GM20000 (cell line): ENCODE measurements around the gene NME4.

Experiments
- DNase-seq: peaks from one replicate; pipeline ENCODE4 v3.0.0; 2012; ENCODE audit warnings: low spot score
- TF ChIP-seq, protein P1 (sequence below): IDR thresholded peaks from 2 replicates; pipeline ENCODE4 v1.5.1; 2012; ENCODE audit warnings: mild to moderate bottlenecking, control low read depth; ENCODE audit errors: extremely low read depth, missing control alignments

The NME4 gene

DNA sequence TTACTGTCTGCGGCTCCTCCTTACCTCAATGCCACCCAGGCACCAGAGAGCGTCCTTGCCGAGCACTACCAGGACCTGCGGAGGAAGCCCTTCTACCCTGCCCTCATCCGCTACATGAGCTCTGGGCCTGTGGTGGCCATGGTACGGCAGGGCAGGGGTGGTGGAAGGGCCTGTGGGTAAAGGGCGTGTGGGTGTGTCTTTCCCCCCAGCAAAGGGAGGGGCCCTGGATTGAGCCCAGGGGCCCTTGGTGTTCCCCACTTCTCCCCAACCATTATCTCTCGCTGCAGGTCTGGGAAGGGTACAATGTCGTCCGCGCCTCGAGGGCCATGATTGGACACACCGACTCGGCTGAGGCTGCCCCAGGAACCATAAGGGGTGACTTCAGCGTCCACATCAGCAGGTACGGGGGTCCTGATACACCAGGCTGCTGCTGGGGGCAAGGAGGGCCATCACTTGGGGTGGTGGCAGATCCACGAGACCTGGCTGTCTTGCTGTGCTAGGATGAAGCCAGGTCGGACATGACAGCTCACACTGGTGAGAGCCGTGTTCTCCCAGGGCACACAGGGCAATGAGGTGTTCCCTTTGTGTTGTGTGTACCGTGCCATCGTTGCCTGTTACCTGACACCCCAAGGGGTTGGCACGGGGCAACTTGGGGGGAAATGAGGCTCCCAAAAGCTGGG is 2.5 kb downstream of the NME4 start:
- DNase-seq, result no peak
- TF ChIP-seq, protein P1, sequence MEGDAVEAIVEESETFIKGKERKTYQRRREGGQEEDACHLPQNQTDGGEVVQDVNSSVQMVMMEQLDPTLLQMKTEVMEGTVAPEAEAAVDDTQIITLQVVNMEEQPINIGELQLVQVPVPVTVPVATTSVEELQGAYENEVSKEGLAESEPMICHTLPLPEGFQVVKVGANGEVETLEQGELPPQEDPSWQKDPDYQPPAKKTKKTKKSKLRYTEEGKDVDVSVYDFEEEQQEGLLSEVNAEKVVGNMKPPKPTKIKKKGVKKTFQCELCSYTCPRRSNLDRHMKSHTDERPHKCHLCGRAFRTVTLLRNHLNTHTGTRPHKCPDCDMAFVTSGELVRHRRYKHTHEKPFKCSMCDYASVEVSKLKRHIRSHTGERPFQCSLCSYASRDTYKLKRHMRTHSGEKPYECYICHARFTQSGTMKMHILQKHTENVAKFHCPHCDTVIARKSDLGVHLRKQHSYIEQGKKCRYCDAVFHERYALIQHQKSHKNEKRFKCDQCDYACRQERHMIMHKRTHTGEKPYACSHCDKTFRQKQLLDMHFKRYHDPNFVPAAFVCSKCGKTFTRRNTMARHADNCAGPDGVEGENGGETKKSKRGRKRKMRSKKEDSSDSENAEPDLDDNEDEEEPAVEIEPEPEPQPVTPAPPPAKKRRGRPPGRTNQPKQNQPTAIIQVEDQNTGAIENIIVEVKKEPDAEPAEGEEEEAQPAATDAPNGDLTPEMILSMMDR, result no peak

DNA sequence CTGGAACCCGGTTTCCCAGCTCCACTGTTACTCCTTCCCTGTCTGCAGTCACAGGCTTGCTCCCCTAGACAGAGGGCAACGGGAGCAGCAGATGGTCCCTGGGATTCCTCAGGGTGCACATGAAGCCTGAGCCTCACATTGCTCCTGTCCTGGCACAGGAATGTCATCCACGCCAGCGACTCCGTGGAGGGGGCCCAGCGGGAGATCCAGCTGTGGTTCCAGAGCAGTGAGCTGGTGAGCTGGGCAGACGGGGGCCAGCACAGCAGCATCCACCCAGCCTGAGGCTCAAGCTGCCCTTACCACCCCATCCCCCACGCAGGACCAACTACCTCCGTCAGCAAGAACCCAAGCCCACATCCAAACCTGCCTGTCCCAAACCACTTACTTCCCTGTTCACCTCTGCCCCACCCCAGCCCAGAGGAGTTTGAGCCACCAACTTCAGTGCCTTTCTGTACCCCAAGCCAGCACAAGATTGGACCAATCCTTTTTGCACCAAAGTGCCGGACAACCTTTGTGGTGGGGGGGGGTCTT is 3.1 kb downstream of the NME4 start:
- DNase-seq, result no peak
- TF ChIP-seq, protein P1, result no peak

DNA sequence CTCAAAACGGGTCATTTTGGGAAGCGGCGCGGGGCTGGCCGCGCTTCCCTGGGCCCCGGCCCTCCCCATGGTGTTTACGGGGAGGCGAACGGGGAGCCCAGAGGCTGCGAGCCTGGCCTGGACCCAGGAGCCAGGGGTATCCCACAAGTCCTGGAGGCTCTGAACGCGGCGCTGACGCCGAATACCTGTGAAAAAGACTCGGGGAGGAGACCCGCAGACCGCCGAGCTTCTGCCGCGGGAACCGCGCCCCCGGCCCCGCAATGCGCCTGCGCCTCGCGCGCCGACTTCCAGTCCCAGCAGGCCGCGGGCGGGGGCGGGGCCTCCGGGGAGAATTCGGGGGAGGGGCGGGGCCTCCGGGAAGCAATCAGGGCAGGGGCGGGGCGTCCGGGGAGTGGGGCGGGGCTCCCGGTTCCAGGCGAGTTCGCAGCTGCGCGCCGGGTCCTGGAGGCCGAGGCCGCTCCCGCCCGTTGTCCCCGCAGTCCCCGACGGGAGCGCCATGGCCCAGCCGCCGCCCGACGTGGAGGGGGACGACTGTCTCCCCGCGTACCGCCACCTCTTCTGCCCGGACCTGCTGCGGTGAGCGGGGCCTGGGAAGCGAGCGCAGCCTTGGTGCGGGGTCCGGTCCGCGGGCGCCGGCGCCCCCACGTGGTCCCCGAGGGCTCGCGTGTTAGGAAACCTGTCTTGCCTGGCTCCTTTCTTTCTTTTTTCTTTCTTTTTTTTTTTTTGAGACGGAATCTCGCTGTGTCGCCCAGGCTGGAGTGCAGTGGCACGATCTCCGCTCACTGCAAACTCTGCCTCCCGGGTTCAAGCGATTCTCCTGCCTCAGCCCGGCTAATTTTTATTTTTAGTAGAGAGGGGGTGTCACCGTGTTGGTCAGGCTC is 4.7 kb downstream of the NME4 start, which contains the start of gene DECR2:
Gene DECR2 (plus strand): TSS at position 418 of the 881 bp plus-strand sequence. CDS start 79 bp downstream, at position 497.
- peak; percentile 100 for DNase-seq
- TF ChIP-seq, protein P1, result peak; percentile 67

DNA sequence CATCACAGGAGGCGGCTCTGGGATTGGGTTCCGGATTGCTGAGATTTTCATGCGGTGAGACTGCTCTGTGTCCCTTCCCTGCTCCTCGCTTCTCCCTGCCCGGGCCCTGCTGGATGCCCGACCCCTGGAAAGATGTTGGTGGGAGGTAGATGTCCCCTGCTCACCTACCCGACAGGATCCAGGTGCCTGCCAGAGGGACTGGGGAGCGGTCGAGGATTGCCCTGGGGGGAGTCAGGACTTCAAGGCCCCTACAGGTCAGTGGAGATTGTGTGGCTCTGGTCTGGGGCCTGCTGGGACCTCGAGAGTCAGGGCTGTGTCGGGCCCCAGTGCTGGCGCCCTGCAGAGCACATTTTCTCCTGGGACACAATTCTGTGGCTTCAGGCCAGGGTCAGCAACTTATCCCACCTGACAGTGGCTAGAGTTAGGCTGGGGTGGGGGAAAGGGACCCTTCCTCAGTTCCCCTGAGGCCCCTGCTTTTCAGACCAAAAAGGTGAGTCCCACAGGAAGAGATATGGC is 8.0 kb downstream of the NME4 start:
- TF ChIP-seq, protein P1, result no peak
- DNase-seq, result no peak

DNA sequence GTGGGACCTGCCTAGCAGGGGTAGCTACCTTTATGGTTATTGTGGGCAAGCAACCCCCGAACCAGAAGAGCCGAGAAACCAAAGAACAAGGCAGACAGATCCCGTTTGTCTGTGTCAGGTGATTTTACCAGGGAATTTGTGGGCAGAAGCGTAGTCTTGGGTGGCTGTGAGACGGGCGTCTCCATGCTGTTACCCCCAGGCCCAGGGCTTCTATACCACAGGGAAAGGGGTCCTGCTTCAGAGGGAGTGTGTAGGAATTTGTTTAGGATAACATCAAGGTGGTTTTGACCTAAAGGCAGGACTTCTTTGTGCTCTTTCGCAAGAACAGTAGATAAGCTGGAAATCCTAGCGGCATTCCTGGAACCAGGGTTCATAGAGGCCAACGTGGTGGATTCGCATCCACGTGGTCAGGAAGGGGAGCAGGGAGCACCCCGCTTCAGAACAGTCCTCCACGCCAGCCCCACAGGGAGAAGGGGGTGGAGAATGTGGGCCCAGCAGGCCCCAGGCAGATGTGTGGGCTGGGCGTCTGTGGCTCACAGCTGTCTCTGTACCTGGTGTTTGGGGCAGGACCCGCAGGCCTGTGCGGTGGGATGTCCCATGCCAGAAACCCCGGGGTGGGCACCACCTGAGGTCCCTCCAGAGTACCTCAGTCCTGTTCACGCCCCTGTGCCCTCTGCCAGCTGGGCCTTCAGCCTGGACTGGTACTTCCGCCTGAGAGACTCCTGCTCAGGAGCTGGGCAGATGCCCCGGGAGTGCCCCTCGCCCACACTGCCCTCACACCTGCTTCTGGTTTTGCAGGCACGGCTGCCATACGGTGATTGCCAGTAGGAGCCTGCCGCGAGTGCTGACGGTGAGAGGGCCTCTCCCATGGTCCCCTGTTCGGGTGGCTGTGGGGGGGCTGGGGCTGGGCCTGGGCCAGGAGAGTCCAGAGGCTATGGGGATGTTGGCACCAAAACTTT is 8.8 kb downstream of the NME4 start:
- no peak for DNase-seq
- TF ChIP-seq, protein P1, result no peak

DNA sequence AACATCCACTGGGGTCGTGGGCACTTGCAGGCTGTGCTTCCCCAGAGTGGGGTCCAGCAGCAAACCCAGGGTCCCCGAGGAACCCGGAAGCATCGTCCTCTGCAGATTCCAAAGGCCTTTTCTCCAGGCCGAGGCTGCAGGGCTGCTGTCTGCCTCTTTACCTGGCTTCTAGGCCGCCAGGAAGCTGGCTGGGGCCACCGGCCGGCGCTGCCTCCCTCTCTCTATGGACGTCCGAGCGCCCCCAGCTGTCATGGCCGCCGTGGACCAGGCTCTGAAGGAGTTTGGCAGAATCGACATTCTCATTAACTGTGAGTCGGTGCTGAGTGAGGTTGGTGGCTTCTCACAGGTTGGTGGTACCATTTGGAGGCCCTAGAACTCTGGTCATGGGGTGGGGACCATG is 10.3 kb downstream of the NME4 start:
- TF ChIP-seq, protein P1, result no peak
- peak; percentile 9 for DNase-seq
